Myocyte (in vitro differentiated cells): Measurements from ENCODE around the gene PCOLCE2. TPM values are rescaled to one million over a fixed set of nuclear protein-coding genes. Genes with fewer than 3 reads are reported as not detected.

Experiments
- DNase-seq: peaks from one replicate; pipeline ENCODE4 v3.0.0-alpha.2; 2012; ENCODE audit warnings: low read depth
- total RNA-seq: library from RNA; depleted of rRNA; stranded (reverse); fragments of >200 nt; gene quantifications from 2 replicates; pipeline ENCODE4 v1.2.3, GENCODE V29; 2014

The PCOLCE2 gene
- total RNA-seq, 1 donor from 2014 or later: 0.21 TPM

DNA sequence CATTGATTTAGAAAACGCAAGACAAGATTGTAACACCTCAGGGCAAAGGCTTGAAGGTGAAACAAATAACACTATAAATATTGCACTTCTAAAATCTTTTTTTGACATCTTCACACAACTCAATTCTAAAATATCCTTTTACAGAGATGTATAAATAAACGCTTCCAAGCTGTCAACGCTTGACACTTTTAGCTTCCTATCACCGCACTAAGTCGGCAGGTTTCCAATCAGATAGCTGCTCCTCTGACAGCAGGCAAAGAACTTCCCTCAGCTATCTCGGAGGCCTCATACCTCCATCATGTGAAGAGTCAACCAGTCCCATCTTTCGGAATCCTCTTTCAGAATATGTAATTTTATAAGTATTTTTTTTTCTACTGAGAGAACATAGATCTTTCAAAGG, 71.0 kb downstream of the PCOLCE2 start:
- no peak for DNase-seq

DNA sequence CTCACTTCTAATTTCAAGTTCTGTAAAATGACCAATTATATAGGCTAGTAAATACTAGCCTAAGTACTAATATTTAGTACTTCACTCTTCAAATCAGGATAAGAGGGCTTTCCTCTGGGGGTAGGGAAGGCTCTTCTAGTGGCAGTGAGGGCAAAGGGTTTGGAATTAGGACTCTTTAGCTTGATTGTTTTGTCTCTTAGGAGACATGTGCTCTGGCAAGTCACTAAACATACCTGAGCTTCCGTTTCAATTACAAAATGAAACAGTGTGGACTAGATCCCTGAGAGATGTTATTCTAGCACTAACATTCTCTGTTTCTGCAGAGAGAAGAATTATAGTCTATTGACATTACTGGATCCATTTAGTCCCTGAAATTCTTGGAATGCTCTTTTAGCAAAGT, 71.5 kb downstream of the PCOLCE2 start:
- DNase-seq: no peak

DNA sequence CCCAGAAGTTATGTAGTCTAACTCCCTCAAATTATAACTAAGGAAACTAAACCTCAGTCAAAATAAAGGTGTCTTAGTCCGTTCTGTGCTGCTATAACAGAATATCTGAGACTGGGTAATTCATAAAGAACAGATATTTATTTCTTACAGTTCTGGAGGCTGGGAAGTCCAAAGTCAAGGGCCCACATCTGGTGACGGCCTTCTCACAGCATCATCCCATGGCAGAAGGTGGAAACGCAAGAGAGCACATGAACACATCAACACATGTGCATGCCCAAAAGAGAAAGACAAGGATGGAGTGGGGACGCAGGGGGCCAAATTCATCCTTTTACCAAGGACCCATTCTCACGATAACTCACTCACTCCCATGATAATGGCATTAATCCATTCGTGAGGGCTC, 73.1 kb downstream of the PCOLCE2 start:
- no peak for DNase-seq

- DNase-seq: no peak
Observed at GRCh38 chr3:142809259-142809658, 79.6 kb downstream of the PCOLCE2 start.

GRCh38 chr3:142808103-142808917, 80.6 kb downstream of the PCOLCE2 start:
- peak; percentile 5 for DNase-seq

GRCh38 chr3:142802891-142803290, 86.0 kb downstream of the PCOLCE2 start:
- DNase-seq: no peak

- DNase-seq: no peak
Observed at GRCh38 chr3:142801746-142802145, 87.1 kb downstream of the PCOLCE2 start.

- no peak for DNase-seq
Observed at GRCh38 chr3:142796823-142797222, 92.1 kb downstream of the PCOLCE2 start.

DNA sequence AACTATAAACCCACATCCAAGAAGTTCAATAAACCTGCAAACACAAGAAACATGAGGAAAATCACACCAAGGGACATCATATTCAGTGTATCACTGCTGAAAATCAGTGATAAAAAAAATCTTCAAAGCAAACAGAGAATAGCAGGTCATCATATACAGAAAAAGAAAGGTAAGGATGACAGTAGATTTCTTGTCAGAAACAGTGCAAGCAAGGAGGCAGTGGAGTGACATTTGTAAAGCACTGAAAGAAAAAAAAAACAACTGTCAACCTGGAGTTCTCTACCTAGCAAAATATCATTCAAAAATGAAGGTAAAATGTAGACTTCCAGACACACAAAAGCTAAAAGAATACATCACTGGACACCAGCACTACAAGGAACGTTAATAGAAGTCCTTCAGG, 93.6 kb downstream of the PCOLCE2 start:
- DNase-seq: no peak

DNA sequence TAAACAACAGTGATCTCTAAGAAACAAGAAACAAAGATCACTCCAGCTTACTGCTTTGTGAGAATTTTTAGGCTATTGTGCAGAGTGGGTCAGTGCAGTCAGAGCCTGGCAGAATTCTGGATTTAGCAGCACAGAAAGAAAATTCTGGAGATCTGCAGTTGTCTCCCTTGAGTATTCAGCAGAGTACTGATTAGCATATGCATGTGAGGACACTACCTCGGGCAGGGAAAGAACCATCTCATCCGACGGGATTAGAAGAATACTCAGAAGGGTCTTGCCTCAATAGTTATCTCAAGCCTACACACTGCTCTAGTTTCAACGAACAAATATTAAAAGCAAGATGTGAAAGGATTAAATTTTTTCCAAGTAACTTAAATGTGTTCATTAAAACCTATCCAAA, 94.4 kb downstream of the PCOLCE2 start:
- no peak for DNase-seq

GRCh38 chr3:142787719-142788118, 101.2 kb downstream of the PCOLCE2 start:
- DNase-seq: no peak

GRCh38 chr3:142785996-142786395, 102.9 kb downstream of the PCOLCE2 start:
- no peak for DNase-seq

GRCh38 chr3:142784228-142784627, 104.7 kb downstream of the PCOLCE2 start:
- DNase-seq: no peak

DNA sequence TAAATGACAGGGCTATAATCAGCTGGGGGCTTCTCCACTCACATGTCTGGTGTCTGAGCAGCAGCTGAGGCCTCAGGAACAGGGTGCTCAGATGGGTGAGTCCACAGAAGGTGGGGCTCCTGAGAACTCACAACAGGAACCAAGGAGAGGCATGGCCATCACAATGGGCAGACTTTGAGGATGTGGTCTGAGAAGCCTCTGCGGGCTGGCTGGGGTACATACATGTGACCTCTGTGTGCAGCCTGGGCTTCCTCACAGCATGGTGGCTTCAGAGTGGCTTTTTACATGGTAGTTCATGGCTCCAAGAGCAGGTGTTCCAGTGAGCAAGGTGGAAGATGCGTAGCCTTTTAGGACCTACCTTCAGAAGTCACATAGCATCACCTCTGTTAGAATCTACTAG, 106.3 kb downstream of the PCOLCE2 start:
- no peak for DNase-seq

DNA sequence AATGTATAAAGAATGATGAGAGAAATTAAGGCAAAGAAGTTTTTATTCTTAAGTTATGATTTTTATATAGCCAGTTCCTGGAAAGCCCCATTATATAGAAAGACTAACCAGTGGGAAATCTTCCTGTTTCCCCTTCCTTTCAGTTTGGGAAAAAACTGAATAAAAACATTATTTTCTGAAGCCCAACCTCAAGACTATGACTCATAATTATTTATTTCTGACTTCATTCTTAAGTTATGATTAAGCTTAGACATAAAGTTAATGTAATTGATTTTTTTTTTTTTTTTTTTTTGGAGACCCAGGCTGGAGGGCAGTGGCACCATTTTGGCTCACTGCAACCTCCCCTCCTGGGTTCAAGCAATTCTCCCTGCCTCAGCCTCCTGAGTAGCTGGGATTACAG, 109.3 kb downstream of the PCOLCE2 start:
- no peak for DNase-seq

- DNase-seq: no peak
Observed at GRCh38 chr3:142778541-142778940, 110.3 kb downstream of the PCOLCE2 start.

- DNase-seq: no peak
Observed at GRCh38 chr3:142777927-142778326, 111.0 kb downstream of the PCOLCE2 start.

- no peak for DNase-seq
Observed at GRCh38 chr3:142768338-142768737, 120.5 kb downstream of the PCOLCE2 start.

Other genes starting within 250 kb of the PCOLCE2 start
- 8.4 and 10.0 TPM in 2 replicates for gene TRPC1, start 165.0 kb downstream of the PCOLCE2 start, total RNA-seq
- gene PAQR9, start 74.6 kb upstream of the PCOLCE2 start, total RNA-seq: not detected in 2 replicates
- gene U2SURP, start 112.5 kb upstream of the PCOLCE2 start, total RNA-seq: 47.2 and 56.4 TPM in 2 replicates
- gene CHST2, start 230.7 kb upstream of the PCOLCE2 start, total RNA-seq: 5.1 and 8.3 TPM in 2 replicates